ENCODE measurements around the gene LSM4.
"Not testable (repeated sequence)": the region's sequence is repeated elsewhere in the genome, so short reads cannot be mapped to it uniquely, and the experiment has no call there.

LSM4 gene

DNA sequence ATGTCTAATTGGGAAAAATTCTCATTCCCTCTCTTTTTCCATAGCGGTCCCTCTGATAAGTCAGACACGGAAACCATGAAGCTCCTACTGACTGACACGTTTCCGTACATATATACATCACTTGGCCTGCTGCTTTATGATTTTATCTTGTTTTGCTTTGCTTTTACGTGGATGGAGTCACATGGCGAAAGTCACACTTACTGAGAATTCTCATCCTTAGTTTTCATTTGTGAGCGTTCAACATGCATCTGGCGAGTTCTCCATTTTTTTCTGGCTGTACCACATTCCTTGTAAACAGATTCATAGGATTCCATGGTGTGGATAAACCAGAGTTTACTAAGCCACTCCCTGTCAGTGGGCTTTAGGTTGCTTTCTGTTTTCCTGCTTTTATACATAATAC, 38.8 kb upstream of the LSM4 start:
- no peak for TF ChIP-seq EZH2phosphoT487 (IDR thresholded peaks at IDR 0.05; ENCODE audit: borderline replicate concordance, low read length)
- TF ChIP-seq, protein P1, sequence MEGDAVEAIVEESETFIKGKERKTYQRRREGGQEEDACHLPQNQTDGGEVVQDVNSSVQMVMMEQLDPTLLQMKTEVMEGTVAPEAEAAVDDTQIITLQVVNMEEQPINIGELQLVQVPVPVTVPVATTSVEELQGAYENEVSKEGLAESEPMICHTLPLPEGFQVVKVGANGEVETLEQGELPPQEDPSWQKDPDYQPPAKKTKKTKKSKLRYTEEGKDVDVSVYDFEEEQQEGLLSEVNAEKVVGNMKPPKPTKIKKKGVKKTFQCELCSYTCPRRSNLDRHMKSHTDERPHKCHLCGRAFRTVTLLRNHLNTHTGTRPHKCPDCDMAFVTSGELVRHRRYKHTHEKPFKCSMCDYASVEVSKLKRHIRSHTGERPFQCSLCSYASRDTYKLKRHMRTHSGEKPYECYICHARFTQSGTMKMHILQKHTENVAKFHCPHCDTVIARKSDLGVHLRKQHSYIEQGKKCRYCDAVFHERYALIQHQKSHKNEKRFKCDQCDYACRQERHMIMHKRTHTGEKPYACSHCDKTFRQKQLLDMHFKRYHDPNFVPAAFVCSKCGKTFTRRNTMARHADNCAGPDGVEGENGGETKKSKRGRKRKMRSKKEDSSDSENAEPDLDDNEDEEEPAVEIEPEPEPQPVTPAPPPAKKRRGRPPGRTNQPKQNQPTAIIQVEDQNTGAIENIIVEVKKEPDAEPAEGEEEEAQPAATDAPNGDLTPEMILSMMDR (IDR thresholded peaks at IDR 0.05; ENCODE audit: low read depth, low read length, poor library complexity, severe bottlenecking): no peak
- Histone ChIP-seq H4K20me1 (ENCODE audit: control insufficient read depth, insufficient read depth, low read depth, low read length) (no peaks in the 10 kb centered on the region), H3K27me3 (ENCODE audit: control insufficient read depth, low read length) (no peaks in the 10 kb centered on the region), H3K79me2 (ENCODE audit: control insufficient read depth, low read length) (no peaks in the 10 kb centered on the region), H3K4me3 (ENCODE audit: low read length) (no peak overlapping the region), H3K36me3 (ENCODE audit: control insufficient read depth, low read length) (no peaks in the 10 kb centered on the region), H3K4me2 (ENCODE audit: low read length) (no peak overlapping the region), H3K4me1 (ENCODE audit: control insufficient read depth, low read length) (peaks cover 14% of the 10 kb centered on the region), H3K9me3 (ENCODE audit: control insufficient read depth, insufficient read depth, low read length) (no peaks in the 10 kb centered on the region), H3K27ac (ENCODE audit: low read depth, low read length) (no peak overlapping the region), H3F3A (ENCODE audit: control insufficient read depth, insufficient read depth) (no peaks in the 10 kb centered on the region), H3K9me2 (replicated peaks; ENCODE audit: control insufficient read depth, low read length) (no peaks in the 10 kb centered on the region)

DNA sequence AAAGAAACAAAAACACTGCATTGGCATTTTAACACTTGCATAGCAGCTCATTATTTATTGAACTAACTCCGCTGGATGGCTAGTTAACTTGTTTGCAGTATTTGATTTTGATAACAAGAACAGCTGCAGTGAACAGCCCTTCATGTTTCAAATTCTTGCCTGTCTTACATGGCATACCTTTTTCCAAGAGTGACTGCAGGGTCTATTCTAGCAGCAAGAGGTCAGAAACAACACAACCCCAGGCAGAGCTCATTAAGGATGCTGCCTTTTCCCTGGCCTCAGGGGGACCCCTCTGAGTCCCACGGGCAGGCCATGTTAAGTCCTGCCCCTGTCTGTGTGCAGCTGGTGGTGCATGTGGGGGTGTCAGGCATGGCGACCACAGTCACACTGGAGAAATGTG, 34.2 kb upstream of the LSM4 start:
- Histone ChIP-seq H3K27ac (ENCODE audit: low read depth, low read length) (no peak overlapping the region), H3K79me2 (ENCODE audit: control insufficient read depth, low read length) (no peaks in the 10 kb centered on the region)
- TF ChIP-seq, protein P1 (IDR thresholded peaks at IDR 0.05; ENCODE audit: low read depth, low read length, poor library complexity, severe bottlenecking): no peak
- no peak for TF ChIP-seq EZH2phosphoT487 (IDR thresholded peaks at IDR 0.05; ENCODE audit: borderline replicate concordance, low read length)

DNA sequence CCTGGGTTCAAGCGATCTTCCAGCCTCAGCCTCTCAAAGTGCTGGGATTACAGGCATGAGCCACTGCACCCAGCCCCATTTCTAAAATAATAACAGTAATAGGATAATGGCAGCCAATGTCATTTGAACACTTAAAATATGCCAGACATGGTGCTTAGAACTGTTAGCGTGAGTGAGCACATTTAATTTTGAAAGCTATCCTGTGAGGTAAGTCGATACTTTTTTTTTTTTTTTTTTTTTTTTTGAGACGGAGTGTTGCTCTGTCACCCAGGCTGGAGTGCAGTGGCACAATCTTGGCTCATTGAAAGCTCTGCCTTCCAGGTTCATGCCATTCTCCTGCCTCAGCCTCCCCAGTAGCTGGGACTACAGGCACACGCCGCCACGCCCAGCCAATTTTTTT, 31.9 kb upstream of the LSM4 start:
- H3K4me3 ChIP-seq (ENCODE audit: low read length); H3K4me1 ChIP-seq (ENCODE audit: control insufficient read depth, low read length); H3K27ac ChIP-seq (ENCODE audit: low read depth, low read length); H3F3A ChIP-seq (ENCODE audit: control insufficient read depth, insufficient read depth); H4K20me1 ChIP-seq (ENCODE audit: control insufficient read depth, insufficient read depth, low read depth, low read length); H3K4me2 ChIP-seq (ENCODE audit: low read length); H3K9me2 ChIP-seq (replicated peaks; ENCODE audit: control insufficient read depth, low read length); H3K9me3 ChIP-seq (ENCODE audit: control insufficient read depth, insufficient read depth, low read length); H3K36me3 ChIP-seq (ENCODE audit: control insufficient read depth, low read length); H3K27me3 ChIP-seq (ENCODE audit: control insufficient read depth, low read length); H3K79me2 ChIP-seq (ENCODE audit: control insufficient read depth, low read length): not testable (repeated sequence)

More for the DNA sequence above, 34.2 kb upstream of the LSM4 start:
- H3F3A ChIP-seq (ENCODE audit: control insufficient read depth, insufficient read depth): no peaks in the 10 kb centered on the region
- no peaks in the 10 kb centered on the region for H4K20me1 ChIP-seq (ENCODE audit: control insufficient read depth, insufficient read depth, low read depth, low read length)
- H3K9me3 ChIP-seq (ENCODE audit: control insufficient read depth, insufficient read depth, low read length): no peaks in the 10 kb centered on the region
- no peaks in the 10 kb centered on the region for H3K4me1 ChIP-seq (ENCODE audit: control insufficient read depth, low read length)
- no peaks in the 10 kb centered on the region for H3K36me3 ChIP-seq (ENCODE audit: control insufficient read depth, low read length)
- H3K4me2 ChIP-seq (ENCODE audit: low read length): no peak overlapping the region
- no peaks in the 10 kb centered on the region for H3K9me2 ChIP-seq (replicated peaks; ENCODE audit: control insufficient read depth, low read length)
- H3K27me3 ChIP-seq (ENCODE audit: control insufficient read depth, low read length): no peaks in the 10 kb centered on the region
- no peak overlapping the region for H3K4me3 ChIP-seq (ENCODE audit: low read length)

DNA sequence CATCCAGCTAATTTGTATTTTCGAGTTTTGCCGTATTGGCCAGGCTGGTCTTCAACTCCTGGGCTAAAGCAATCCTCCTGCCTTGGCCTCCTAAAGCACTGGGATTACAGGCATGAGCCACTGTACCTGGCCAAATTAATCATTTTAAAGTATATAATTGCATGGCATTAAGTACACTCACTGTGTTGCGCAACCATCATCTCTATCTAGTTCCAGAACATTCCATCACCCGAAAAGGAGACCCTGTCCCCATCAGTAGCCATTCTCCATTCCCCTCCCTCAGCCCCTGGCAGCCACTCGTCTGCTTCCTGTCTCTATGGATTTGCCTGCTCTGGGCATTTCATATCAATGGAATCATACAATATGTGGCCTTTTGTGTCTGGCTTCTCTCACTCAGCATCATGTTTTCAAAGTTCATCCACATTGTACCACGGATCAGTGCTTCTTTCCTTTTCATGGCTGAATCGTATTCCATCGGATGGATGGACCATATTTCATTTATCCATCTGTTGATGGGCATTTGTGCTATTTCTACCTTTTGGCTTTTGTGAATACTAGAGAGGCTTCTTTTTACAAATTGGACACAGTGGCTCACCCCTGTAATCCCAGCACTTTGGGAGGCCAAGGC, 30.6 kb upstream of the LSM4 start:
- Histone ChIP-seq H3K27me3 (ENCODE audit: control insufficient read depth, low read length) (no peaks in the 10 kb centered on the region), H3K36me3 (ENCODE audit: control insufficient read depth, low read length) (no peaks in the 10 kb centered on the region), H3K27ac (ENCODE audit: low read depth, low read length) (no peak overlapping the region), H4K20me1 (ENCODE audit: control insufficient read depth, insufficient read depth, low read depth, low read length) (no peaks in the 10 kb centered on the region), H3K79me2 (ENCODE audit: control insufficient read depth, low read length) (no peaks in the 10 kb centered on the region), H3K4me3 (ENCODE audit: low read length) (no peak overlapping the region), H3K4me1 (ENCODE audit: control insufficient read depth, low read length) (no peaks in the 10 kb centered on the region), H3F3A (ENCODE audit: control insufficient read depth, insufficient read depth) (no peaks in the 10 kb centered on the region), H3K9me3 (ENCODE audit: control insufficient read depth, insufficient read depth, low read length) (no peaks in the 10 kb centered on the region), H3K9me2 (replicated peaks; ENCODE audit: control insufficient read depth, low read length) (no peaks in the 10 kb centered on the region), H3K4me2 (ENCODE audit: low read length) (no peak overlapping the region)
- TF ChIP-seq, protein P1 (IDR thresholded peaks at IDR 0.05; ENCODE audit: low read depth, low read length, poor library complexity, severe bottlenecking): no peak
- TF ChIP-seq EZH2phosphoT487 (IDR thresholded peaks at IDR 0.05; ENCODE audit: borderline replicate concordance, low read length): no peak
